ENCODE results near the gene TGFBR1. TPM values are rescaled to one million over a fixed set of nuclear protein-coding genes. Genes with fewer than 3 reads are reported as not detected.

TGFBR1 gene
- total RNA-seq, 2 donors from 2014 or later, result 8.0 to 15.4 TPM

- no peaks in the 10 kb centered on the region for H3K27me3 ChIP-seq
- H3K36me3 ChIP-seq, result no peaks in the 10 kb centered on the region
- H3K4me1 ChIP-seq, result peaks cover 0 to 11% of the 10 kb centered on the region in 2 donors
- H3K9me3 ChIP-seq, result no peaks in the 10 kb centered on the region
- TF ChIP-seq, protein P1, sequence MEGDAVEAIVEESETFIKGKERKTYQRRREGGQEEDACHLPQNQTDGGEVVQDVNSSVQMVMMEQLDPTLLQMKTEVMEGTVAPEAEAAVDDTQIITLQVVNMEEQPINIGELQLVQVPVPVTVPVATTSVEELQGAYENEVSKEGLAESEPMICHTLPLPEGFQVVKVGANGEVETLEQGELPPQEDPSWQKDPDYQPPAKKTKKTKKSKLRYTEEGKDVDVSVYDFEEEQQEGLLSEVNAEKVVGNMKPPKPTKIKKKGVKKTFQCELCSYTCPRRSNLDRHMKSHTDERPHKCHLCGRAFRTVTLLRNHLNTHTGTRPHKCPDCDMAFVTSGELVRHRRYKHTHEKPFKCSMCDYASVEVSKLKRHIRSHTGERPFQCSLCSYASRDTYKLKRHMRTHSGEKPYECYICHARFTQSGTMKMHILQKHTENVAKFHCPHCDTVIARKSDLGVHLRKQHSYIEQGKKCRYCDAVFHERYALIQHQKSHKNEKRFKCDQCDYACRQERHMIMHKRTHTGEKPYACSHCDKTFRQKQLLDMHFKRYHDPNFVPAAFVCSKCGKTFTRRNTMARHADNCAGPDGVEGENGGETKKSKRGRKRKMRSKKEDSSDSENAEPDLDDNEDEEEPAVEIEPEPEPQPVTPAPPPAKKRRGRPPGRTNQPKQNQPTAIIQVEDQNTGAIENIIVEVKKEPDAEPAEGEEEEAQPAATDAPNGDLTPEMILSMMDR (IDR thresholded peaks at IDR 0.05), result peak; percentile 86 to 96
- H3K4me3 ChIP-seq, result peak overlapping the region in 1 of 2 donors; percentile 43
- peak; percentile 93 for DNase-seq (ENCODE audit: low spot score)
- H3K27ac ChIP-seq, result peak overlapping the region; percentile 30 to 59
Measured at GRCh38 chr9:99184475-99185347, 79.8 kb downstream of the TGFBR1 start.

- H3K4me1 ChIP-seq, result peaks cover 0 to 11% of the 10 kb centered on the region in 2 donors
- H3K4me3 ChIP-seq, result no peak overlapping the region
- TF ChIP-seq, protein P1 (IDR thresholded peaks at IDR 0.05), result no peak
- H3K27ac ChIP-seq, result no peak overlapping the region
- no peak for DNase-seq (ENCODE audit: low spot score)
- no peaks in the 10 kb centered on the region for H3K9me3 ChIP-seq
- H3K27me3 ChIP-seq, result no peaks in the 10 kb centered on the region
- no peaks in the 10 kb centered on the region for H3K36me3 ChIP-seq
Measured at GRCh38 chr9:99185348-99185632, 80.4 kb downstream of the TGFBR1 start.

DNA sequence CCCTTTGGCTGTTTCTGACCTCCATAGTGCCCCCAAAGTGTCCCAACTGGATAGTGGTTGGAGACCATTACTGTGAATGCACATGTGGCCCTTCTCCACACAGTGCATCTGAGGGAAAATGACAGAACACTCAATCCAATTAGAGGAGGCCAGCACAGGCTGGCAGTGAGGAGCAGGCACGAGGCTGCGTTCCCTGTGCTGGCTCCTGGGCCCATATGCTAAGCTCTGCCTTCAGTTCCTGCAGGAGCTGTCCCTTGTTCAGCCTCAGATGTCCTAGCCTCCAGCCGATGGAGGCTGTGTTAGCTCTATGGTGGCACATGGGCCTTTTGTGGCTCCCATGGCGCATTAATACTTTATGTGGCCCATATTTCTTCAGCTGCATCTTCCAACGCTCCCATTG is 81.0 kb downstream of the TGFBR1 start:
- Histone ChIP-seq H3K4me1 (peaks cover 0 to 11% of the 10 kb centered on the region in 2 donors), H3K27ac (no peak overlapping the region), H3K9me3 (no peaks in the 10 kb centered on the region), H3K36me3 (no peaks in the 10 kb centered on the region), H3K27me3 (no peaks in the 10 kb centered on the region), H3K4me3 (no peak overlapping the region)
- no peak for DNase-seq (ENCODE audit: low spot score)
- TF ChIP-seq, protein P1 (IDR thresholded peaks at IDR 0.05), result no peak

DNA sequence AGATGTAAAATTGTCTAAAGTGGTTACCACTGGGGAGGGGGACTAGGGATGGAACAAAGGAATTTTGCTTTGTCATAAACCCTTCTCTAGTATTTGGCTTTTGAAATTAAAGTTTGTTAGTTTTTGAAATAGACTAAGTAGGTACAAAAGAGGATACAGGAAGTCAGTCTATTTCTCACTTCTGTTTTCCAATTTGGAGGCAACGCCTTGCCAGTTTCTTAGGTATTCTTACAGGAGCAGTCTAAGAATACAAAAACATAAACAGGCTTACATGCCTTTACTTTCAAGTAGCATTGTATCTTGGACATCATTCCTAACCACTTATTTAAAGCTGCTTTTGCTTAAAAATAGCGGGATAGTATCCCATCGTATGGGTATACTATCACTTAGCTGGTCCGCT is 82.4 kb downstream of the TGFBR1 start:
- Histone ChIP-seq H3K4me1 (peaks cover 0 to 11% of the 10 kb centered on the region in 2 donors), H3K27ac (no peak overlapping the region), H3K9me3 (no peaks in the 10 kb centered on the region), H3K4me3 (no peak overlapping the region), H3K27me3 (no peaks in the 10 kb centered on the region), H3K36me3 (no peaks in the 10 kb centered on the region)
- no peak for DNase-seq (ENCODE audit: low spot score)
- TF ChIP-seq, protein P1 (IDR thresholded peaks at IDR 0.05), result no peak

- no peaks in the 10 kb centered on the region for H3K9me3 ChIP-seq
- peaks cover 0 to 9% of the 10 kb centered on the region in 2 donors for H3K4me1 ChIP-seq
- no peaks in the 10 kb centered on the region for H3K36me3 ChIP-seq
- TF ChIP-seq, protein P1 (IDR thresholded peaks at IDR 0.05), result no peak
- no peak for DNase-seq (ENCODE audit: low spot score)
- H3K27me3 ChIP-seq, result no peaks in the 10 kb centered on the region
- no peak overlapping the region for H3K27ac ChIP-seq
- no peak overlapping the region for H3K4me3 ChIP-seq
Measured at GRCh38 chr9:99189186-99189585, 84.3 kb downstream of the TGFBR1 start.

Data from right atrium auricular region (tissue), 2 donors.